GM21723 (cell line): ENCODE data around the gene ATXN10.
"Not testable (repeated sequence)": the region's sequence is repeated elsewhere in the genome, so short reads cannot be mapped to it uniquely, and the experiment has no call there.

Experiments
- ATAC-seq: cut with Tn5 transposase; IDR thresholded peaks from one replicate; pipeline ENCODE4 v1.9.1; 2021; ENCODE audit warnings: mild to moderate bottlenecking, moderate library complexity; ENCODE audit not compliant: unreplicated experiment

ATXN10 gene

DNA sequence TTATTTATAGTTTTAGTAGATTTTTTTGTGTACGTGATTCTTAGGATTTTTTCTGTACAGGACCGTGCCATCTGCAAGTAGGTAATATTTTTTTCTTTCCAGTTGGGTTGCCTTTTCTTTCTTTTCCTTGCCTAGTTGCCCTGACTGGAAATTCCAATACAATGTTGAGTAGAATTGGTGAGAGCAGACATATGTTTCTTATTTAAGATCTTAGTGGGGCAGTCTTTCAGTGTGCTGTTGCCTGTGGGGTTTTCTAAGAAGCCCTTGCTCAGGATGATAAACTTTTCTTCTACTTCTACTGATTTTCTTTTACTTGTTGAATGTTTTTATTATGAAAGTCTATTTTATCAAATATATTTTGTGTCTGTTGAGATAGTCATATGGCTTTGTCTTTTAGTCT is 33.0 kb downstream of the ATXN10 start:
- no peak for ATAC-seq

DNA sequence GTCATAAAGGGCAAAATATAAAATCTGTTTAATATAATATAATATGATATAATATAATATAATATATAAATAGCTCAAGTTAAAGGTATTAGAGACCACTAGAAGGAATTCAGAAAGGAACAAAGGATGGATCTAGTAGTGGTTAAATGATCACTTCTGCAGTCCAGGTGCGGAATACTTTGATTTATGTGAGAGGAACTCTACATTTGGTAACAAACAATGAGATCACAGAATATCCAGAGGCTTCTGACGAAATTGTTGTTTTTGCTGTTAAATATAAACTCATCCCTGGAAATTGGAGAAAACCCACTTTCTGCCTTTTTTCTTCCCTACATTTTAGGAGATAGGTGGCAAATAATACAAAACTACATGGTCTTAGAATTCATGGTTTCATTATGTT is 36.0 kb downstream of the ATXN10 start:
- no peak for ATAC-seq

DNA sequence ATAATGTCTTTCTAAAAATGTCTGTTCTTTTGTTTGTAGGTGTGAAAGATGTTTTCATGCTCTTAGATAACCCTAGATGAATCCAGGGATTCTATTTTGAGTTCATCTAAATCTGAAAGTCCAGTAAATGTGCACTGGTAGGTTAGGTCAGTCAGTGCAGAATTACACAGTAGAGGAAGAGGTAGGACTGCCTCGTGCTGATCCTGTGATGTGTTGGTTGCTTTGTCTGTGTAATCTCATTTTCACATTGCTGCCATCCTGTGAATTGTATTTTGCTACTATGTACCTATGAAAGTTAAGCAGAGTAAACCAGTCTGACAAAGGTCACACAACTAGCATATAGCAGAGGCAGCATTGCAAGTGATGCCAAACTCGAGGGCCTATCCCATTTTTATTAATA is 36.5 kb downstream of the ATXN10 start:
- no peak for ATAC-seq

DNA sequence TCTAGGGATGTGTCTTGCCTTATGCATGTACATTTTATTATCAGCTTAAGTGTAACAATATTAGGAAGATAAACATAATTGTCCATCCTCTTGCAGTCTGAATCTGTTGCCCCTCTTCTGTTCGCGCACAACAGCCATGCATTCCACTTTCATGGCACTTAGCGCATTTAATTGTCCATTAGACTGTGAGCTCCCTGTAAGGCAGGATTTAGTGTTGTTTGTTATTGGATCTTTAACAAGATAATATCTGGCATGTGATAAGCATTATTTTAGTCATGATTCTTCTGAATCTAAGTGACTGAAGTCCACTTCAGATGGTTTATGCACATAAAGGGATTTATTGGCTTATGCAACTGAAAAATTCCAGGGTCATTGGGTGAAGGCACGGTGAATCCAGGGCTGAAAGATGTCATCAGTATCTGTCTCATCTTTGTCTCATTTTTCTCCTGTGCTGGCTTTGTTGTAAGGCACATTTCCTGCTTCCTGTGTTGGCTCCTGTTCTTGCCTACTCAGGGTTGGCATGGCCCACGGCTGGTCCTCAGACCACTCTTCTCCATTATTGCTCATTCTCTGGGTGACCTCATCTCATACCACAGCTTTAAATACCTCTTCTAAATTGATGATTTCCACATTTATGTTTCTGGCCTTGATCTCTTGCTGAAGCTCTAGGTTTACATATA is 37.6 kb downstream of the ATXN10 start:
- ATAC-seq, result no peak

DNA sequence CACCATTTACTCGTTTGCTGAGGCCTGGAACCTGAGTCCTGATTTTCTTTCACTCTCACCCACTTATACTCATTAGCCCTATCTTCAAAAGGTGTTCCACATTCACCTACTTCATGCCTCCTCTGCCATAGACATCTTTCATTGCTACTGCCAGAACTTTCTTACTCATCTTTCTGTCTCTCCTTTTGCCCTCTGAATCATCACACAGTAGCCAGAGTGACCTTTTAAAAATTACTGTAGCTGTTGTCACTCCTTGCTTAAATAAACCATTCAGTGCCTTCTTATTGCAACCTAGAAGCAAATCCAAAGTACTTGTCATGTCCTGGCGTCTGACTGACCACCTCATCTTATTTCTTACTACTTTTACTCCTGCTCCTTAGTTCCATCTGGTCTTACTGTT is 38.2 kb downstream of the ATXN10 start:
- no peak for ATAC-seq

DNA sequence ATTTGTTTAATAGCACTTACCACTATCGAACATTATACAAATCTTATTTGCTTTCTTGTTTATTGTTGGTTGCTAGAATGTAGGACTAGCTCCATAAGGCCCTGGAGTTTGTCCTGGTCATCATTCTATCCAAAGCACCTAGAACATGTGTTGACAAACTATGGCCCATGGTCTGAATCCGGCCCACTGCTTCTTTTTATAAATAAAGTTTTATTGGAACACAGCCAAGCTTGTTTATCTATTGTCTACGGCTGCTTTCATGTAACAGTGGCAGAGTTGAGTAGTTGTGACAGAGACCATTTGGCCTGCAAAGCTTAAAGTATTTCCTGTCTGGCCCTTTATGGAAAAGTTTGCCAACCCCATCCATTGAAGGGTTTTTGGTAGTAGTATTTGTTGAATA is 38.8 kb downstream of the ATXN10 start:
- ATAC-seq, result no peak

DNA sequence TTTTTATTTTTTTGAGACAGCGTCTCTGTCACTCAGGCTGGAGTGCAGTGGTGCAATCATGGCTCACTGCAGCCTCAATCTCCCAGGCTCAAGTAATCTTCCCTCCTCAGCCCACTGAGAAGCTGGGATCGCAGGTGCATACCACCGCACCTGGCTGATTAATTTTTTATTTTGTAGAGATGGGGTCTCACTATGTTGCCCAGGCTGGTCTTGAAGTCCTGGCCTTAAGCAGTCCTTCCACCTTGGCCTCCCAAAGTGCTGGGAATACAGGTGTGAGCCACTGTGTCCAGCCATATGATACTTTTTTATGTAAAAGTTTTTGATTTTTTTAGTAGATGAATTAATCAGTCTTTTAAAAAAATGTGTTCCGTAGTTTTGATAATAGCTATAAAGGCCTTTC is 42.8 kb downstream of the ATXN10 start:
- not testable (repeated sequence) for ATAC-seq

DNA sequence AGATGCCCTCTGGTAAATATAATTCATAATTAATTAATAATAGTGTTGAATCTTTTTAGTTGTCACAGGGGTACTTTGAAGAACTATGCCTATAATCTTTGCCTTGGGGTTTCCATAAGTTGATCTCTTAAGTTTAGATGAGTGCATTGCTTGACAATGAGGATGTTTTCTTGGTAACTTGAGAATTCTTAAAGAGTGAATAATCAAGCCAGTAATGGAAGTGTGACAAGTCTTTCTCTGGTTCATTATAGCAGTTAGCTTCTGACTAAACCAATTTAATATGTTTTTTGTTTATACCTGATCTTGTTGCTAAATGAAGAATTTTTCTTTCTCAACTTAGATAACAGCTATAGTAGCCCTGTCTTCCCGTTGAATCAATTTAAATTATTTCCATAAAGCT is 46.2 kb downstream of the ATXN10 start:
- no peak for ATAC-seq

DNA sequence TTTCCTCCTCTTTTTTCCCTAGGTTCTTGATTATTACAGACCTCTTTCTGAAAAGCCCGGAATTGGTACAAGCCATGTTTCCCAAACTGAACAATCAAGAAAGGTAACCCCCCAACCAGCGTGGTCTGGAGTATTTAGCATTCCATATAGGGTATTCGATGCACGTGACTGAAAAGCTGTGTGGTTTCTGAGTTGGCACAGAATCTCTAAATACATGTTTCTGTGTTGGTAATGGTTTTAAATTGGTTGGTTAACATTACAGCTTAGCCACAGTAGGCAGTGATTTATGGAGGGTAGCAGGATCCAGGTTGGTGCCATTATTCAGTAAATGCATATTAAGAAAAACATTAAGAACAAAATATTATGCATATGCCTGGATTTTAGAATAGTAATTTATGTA is 46.8 kb downstream of the ATXN10 start:
- ATAC-seq, result no peak

DNA sequence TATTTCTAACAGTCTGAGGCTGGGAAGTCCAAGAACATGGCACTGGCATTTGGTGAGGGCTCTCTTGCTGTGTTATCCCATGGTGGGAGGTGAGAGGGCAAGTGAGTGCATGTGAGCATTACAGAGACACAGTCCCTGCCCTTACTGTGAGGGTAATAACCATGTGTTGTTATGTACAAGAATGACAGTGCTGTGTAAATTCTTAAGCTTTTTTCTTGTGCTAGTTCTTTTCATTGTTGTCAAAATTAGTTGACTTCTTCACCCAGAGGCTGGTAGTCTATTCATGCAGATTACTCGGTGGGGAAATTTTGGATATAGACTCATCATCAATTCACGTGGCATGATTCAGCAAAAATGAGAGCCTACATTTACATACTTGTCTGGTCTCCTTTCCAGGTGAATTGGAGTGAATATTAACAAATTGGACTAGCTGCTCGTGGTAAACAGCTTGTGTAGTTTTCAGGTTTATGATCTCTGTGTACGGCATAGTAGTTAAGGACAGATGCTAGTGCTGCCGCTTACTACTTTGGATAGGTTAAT is 49.3 kb downstream of the ATXN10 start:
- no peak for ATAC-seq

DNA sequence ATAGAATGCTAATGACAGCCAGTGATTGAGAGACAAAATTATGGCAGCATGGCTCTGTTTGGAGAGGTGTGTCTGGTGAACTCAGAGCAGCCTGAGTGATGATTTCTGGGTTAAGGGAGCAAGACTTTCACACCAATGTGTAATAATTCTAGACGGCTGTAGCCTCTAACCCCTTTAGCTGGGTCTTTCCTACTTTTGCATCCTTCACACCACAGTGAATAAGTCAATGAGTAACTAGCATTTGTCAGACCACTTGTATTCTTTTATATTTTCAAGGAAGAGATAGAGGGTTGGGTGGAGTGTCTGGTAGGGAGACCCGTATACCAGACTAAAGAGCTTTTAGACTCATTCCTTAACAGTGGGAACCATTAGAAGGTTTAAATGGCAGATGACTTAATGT is 50.4 kb downstream of the ATXN10 start:
- ATAC-seq, result no peak

DNA sequence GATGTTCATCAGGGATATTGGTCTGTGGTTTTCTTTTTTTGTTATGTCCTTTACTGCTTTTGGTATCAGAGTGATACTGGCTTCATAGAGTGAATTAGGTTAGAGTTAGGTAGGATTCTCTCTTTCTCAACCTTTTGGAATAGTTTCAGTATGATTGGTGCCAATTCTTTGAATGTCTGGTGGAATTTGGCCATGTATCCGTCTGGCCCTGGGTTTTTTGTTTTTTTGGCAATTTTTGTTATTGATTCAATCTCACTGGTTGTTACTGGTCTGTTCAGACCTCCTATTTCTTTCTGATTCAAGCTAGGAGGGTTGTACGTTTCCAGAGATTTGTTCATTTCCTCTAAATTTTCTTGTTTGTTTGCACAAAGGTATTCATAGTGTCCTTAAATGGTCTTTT is 54.4 kb downstream of the ATXN10 start:
- no peak for ATAC-seq

DNA sequence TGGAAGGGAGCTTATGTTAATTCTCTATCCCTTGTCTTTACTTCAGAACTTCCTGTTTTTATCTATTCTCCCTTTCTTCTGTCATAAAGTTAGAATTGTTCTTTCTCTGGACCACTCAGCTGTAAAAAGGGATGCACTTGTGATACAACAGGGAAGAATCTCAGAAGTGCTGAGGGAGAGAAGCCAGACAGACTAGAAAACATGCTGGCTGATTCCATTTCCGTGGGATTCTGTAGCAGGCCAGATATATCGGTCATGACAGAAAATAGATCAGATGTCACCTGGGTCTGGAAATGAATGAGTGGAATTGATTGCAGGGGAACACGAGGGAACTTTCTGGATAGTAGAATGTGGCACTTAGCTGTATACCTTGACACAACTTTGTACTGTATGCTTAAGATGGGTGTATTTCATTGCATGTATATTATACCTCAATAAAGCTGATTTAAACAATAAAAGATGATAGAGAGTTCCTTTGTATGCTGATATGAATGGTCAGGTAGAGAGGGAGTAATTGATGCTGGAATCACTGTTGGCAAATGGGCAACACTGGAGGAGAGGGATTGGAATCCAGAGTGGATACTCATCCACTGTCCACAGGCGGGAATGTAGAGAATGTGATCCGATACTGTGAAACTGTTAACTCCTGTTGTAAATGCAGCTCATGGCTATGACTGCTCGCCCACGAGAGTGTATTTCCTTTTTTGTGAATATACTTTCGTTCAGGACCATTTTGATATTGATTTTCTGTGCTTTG is 59.6 kb downstream of the ATXN10 start:
- no peak for ATAC-seq

DNA sequence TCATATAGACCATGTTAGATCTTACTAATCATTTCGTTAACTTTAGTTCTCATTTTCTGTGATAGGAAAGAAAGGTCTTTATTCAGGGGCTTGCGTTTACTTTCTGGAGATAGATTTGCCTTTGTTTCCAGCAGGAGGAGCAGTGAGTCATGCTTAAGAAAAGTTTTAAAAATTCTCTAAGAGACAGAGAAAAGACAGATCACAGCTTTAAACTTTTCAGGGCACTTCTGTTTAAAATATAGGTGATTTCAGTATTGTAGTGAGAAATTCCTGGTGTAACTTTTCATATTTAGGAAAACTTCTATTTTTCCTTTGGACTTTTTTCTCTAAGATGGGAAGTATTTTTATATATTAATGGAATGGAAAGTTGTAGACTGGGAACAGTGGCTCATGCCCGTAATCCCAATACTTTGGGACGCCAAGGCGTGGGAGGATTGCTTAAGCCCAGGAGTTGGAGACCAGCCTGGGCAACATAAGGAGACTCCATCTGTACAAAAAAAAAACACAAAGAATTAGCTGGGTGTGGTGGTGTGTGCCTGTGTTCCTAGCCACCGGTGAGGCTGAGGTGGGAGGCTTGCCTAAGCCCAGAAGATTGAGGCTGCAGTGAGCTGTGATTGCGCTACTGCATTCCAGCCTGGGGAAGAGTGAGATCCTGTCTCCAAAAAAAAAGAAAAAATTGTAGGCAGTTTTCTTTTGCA is 60.3 kb downstream of the ATXN10 start:
- no peak for ATAC-seq

DNA sequence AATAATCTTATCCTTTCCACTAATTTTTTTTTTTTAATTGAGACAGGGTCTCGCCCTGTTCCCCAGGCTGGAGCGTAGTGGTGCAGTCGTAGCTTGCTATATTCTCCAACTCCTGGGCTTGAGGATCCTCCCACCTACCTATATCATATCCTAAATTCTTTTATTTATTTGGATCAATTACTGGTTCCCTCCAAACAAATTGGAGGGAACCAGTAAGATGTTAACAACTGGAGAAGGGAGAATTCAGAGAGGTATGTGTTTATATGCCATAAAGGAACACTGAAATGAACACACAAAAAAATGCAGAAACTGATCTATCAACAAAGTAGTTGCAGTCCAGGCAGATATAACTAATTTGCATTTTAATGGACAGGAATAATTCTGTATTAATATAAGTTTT is 63.6 kb downstream of the ATXN10 start:
- no peak for ATAC-seq

DNA sequence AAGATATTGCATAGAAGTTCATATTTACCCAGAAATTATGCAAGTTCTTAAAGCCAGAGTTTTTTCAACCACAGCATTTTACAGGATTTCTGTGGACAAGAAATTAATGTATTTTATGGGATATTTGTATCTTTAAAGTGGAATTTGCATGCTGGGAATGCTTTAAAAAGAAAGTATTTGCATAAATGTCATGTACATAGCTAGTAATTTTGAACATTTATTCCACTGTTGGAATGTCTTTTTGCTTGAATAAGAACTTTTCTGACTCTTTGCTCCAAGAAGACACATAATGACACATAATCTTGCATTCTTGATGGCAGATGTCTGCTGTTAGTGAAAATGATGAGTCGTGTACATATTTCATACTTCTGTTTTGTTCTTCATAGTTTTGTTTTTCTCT is 66.6 kb downstream of the ATXN10 start:
- ATAC-seq, result no peak

DNA sequence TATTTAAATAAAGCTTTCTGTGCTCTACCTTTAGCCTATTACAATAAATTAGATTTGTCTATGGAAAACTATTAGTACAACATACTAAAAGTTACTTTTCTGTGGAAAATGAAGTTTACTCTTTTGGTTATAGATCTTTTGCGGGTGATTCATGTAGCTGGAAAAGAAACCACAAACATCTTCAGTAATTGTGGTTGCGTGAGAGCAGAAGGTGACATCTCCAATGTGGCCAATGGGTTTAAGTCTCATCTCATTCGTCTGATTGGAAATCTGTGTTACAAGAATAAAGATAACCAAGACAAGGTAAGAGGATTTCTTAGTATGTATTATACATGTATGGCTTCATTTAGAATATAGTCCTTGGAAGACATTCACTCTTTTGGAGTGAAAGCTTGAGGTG is 68.6 kb downstream of the ATXN10 start:
- ATAC-seq, result no peak

DNA sequence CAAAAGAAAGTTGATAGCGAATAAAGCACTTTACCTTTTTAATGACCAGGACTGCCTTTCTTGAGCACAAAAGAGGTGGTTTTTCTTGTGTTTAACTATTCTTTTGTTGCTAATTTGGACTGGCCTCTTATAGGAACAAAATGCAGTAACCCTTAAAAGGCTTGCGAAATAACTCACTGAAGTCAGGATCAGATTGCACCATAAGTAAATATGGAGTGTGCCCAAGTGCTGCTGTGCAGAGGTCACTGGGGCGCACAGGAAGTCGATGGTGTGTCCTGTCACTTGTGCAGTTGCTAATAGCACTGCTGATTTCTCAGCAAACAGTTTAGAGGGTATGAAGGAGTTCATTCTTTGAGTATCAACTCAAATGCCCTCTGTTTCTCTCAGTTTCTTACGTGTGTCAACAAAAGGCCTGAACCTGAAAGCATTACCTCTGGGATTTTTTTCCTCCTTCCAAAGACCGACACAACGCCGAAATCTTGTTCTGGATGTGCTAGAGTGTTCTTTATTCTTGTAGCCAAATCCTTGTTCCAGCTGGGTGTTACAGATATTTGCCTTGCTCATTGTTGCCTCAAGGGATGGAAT is 71.3 kb downstream of the ATXN10 start:
- ATAC-seq, result no peak

DNA sequence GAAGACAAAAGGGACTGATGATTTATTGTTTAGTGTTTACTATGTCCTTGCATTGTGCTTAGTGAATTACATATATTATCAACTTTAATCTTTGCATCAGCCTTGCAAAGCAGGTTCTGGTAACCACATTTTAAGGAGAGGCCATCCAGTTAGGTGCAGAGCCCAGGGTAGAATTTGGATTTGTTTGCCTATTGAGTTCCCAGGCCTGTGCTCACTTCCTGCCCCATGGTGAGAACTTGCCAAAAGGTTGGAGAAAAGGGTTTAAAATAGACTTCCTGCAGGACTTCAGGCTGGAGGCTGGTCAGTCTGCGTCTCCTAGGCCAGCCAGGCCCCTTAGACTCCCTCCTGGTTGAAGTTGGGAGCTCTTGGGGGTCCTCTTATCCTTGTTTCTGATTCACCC is 72.1 kb downstream of the ATXN10 start:
- ATAC-seq, result no peak

DNA sequence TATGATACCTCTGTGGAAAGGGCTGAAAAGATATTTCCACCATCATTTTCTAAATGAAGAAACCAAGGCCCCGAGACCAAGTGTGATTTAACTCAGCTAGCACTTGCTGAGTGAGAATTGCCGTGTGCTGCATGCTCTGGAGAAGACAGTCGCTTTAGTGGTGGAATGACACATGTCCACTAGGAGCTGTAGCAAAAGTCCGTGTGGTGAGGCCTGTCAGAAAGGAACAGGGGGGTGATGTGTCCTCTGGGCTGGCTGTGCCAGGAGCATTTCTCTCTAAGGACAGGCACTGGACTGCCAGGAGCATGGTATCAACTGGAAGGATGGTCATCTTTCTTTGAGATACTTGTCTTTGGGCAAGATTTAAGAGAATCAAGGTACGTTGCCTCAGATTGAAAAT is 72.8 kb downstream of the ATXN10 start:
- no peak for ATAC-seq

DNA sequence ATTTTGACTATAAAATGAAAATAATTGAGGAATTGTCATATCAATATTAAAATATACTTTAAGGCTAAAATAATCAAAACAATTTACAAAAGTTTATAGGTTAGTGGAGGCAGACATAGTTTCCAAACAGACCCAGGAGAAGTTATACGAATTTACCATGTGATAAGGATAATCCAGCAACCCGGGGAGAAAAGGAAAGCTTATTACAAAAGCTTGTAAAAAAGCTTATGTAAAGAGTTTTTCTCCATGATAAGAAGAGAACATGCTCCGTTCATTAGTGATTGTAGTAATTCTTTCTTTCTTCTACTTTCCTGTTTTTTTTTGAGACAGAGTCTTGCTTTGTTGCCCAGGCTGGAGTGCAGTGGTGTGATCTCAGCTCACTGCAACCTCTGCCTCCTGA is 79.0 kb downstream of the ATXN10 start:
- no peak for ATAC-seq

DNA sequence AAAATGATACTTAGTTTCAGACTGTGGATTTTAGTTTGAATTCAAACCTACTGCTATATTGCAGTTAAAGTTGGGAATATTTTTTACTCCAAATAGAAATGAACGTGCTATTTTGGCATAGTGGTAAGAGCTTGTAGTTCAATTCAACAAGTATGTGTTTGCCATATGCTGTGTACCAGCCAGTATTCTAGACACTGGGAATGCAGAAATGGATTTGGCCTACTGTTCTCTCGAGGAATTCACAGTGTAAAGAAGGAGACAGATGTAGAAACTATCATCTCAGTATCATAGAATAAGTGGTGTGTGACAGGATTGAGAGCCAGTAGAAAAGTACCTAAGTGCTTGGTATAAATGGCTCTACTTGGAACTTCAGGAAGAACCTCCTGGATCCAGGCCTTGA is 80.4 kb downstream of the ATXN10 start:
- no peak for ATAC-seq
